Transverse colon (tissue), 4 donors: Measurements from ENCODE around the gene ZNF687. TPM values are rescaled to one million over a fixed set of nuclear protein-coding genes. Genes with fewer than 3 reads are reported as not detected.

Source experiments
- DNase-seq: peaks from one replicate; pipeline ENCODE4 v3.0.0-alpha.2; 2019
- H3K27ac ChIP-seq, 4 donors: fragments of 200-600 bp; sonication (generic); 2 replicates each; pipeline ENCODE4 v1.5.1; 2016 to 2018; ENCODE audit warnings: inconsistent platforms in 4 of 4
- H3K27me3 ChIP-seq: fragments of 200-600 bp; sonication (generic); 2 replicates; pipeline ENCODE4 v1.5.1; 2017; ENCODE audit warnings: inconsistent platforms
- H3K36me3 ChIP-seq, 4 donors: fragments of 200-600 bp; sonication (generic); 2 replicates each; pipeline ENCODE4 v1.5.1; 2017 to 2019; ENCODE audit warnings: inconsistent platforms in 4 of 4
- H3K4me1 ChIP-seq, 4 donors: fragments of 200-600 bp; sonication (generic); 2 replicates each; pipeline ENCODE4 v1.5.1; 2017 to 2020; ENCODE audit warnings: inconsistent platforms in 4 of 4
- H3K4me3 ChIP-seq, 4 donors: fragments of 200-600 bp; sonication (generic); 1 replicate in 1 of 4; 2 replicates in 3 of 4; pipeline versions ENCODE4 v1.5.1 to v1.6.1; 2017 to 2019; ENCODE audit warnings: inconsistent platforms in 4 of 4
- H3K9me3 ChIP-seq, 2 donors: fragments of 200-600 bp; sonication (generic); 2 replicates each; pipeline ENCODE4 v1.5.1; 2017 to 2019; ENCODE audit warnings: inconsistent platforms in 2 of 2
- CTCF ChIP-seq, 5 experiments: fragments of 200-600 bp in 3 of 5; fragments of 450-650 bp in 2 of 5; sonication (generic) in 3 of 5; IDR thresholded peaks; 1 replicate in 2 of 5; 2 replicates in 3 of 5; pipeline ENCODE4 v1.5.1; 2016 to 2017; ENCODE audit warnings: antibody characterized with exemption in 5 of 5, inconsistent platforms in 3 of 5, mild to moderate bottlenecking in 2 of 5, moderate library complexity in 1 of 5
- EP300 ChIP-seq: sonication (generic); formaldehyde crosslinking; IDR thresholded peaks from one replicate; pipeline ENCODE4 v1.6.1; 2017; ENCODE audit warnings: antibody characterized with exemption, low read depth
- POLR2A ChIP-seq: fragments of 450-650 bp; IDR thresholded peaks from one replicate; pipeline ENCODE4 v1.6.1; 2016; ENCODE audit warnings: antibody characterized with exemption, mild to moderate bottlenecking, moderate library complexity
- POLR2AphosphoS5 ChIP-seq, 3 donors: sonication (generic); formaldehyde crosslinking; IDR thresholded peaks; one replicate each; pipeline ENCODE4 v1.6.1; 2016; ENCODE audit warnings: antibody characterized with exemption in 3 of 3
- WGBS, 2 donors: methylation state at CpG; one replicate each; pipeline ENCODE4 v1.1.5; 2018; ENCODE audit warnings: low coverage in 1 of 2; 5-methylcytosine and 5-hydroxymethylcytosine counted together
- in situ Hi-C, 4 donors: fragments of 200-750 bp; cut with MboI; loops; one replicate each; pipeline versions ENCODE4 v1.15.0 to v1.15.1; 2017; ENCODE audit warnings: low sequenced_read_pairs in 3 of 4, low pct_ligation_motif_present in 1 of 4, low pct_unique_long_range_greater_than_20kb in 1 of 4
- intact Hi-C: fragments of 100-400 bp; cut with DNase I; formaldehyde crosslinking; loops from one replicate; pipeline ENCODE4 v1.15.1; 2023; ENCODE audit warnings: low total_unique reads
- total RNA-seq, 4 donors: library from RNA; depleted of rRNA; stranded (reverse); fragments of >200 nt; gene quantifications; one replicate each; pipeline ENCODE4 v1.1.0, GENCODE V29; 2016

Gene ZNF687
- total RNA-seq, result 10 to 100 TPM; 24.5 to 41.9 (median 31.5) TPM

GRCh38 chr1:151281969-151282882 lies at the start of gene ZNF687:
Gene ZNF687, plus strand, starts transcription at chr1:151282299. Its CDS starts 3,993 bp downstream, at chr1:151286292.
- Histone ChIP-seq H3K27ac (peak within 1 kb of the TSS; percentile 94 to 98 (median 98)), H3K36me3 (peaks cover 0 to 15% (median 5%) of the 10 kb centered on the region in 4 donors), H3K4me3 (peak within 1 kb of the TSS; percentile 65 to 92 (median 76)), H3K4me1 (peaks cover 5 to 21% (median 20%) of the 10 kb centered on the region in 4 donors), H3K27me3 (no peaks in the 10 kb centered on the region), H3K9me3 (no peaks in the 10 kb centered on the region)
- intact Hi-C loops, result no loop called here
- WGBS, 2 donors, result 0% methylated on average over 54 of the region's 74 CpGs; no CpG with 5 or more reads in 1 of the 2 donors
- in situ Hi-C loops, result no loop called here
- peak; percentile 100 for DNase-seq
- TF ChIP-seq EP300, result no peak
- TF ChIP-seq POLR2A, result peak; percentile 85
- TF ChIP-seq POLR2AphosphoS5 (IDR thresholded peaks at IDR 0.05), result peak; percentile 18 to 89 (median 46)

GRCh38 chr1:151235235-151235634 lies 46.9 kb upstream of the ZNF687 start:
- intact Hi-C loops (no loop called here), in situ Hi-C loops (no loop called here)
- peaks cover 0 to 89% (median 44%) of the 10 kb centered on the region in 4 donors for H3K36me3 ChIP-seq
- H3K4me1 ChIP-seq, result no peaks in the 10 kb centered on the region
- no peak overlapping the region for H3K4me3 ChIP-seq
- no peak for DNase-seq
- no peaks in the 10 kb centered on the region for H3K27me3 ChIP-seq
- no peaks in the 10 kb centered on the region for H3K9me3 ChIP-seq
- no peak for TF ChIP-seq EP300
- no peak for TF ChIP-seq POLR2A
- no peak for TF ChIP-seq CTCF (IDR thresholded peaks at IDR 0.05)
- TF ChIP-seq POLR2AphosphoS5 (IDR thresholded peaks at IDR 0.05), result no peak
- 47 to 81% methylated on average over 3 to 6 of the region's 6 CpGs for WGBS, 2 donors
- peak overlapping the region in 1 of 4 donors; percentile 0 for H3K27ac ChIP-seq

- Histone ChIP-seq H3K27ac (no peak overlapping the region), H3K27me3 (no peaks in the 10 kb centered on the region), H3K36me3 (peaks cover 0 to 96% (median 46%) of the 10 kb centered on the region in 4 donors), H3K4me3 (no peak overlapping the region), H3K4me1 (no peaks in the 10 kb centered on the region), H3K9me3 (no peaks in the 10 kb centered on the region)
- intact Hi-C loops, result no loop called here
- in situ Hi-C loops, result no loop called here
- WGBS, 2 donors, result 71 to 85% methylated on average over 2 to 4 of the region's 4 CpGs
- DNase-seq, result no peak
- TF ChIP-seq POLR2AphosphoS5 (IDR thresholded peaks at IDR 0.05) (no peak), POLR2A (no peak), EP300 (no peak), CTCF (IDR thresholded peaks at IDR 0.05) (no peak)
These were observed 44.2 kb upstream of the ZNF687 start for GRCh38 chr1:151237678-151238466.

- H3K9me3 ChIP-seq, result no peaks in the 10 kb centered on the region
- no peaks in the 10 kb centered on the region for H3K27me3 ChIP-seq
- H3K36me3 ChIP-seq, result peaks cover 0 to 98% (median 46%) of the 10 kb centered on the region in 4 donors
- H3K27ac ChIP-seq, result no peak overlapping the region
- H3K4me3 ChIP-seq, result no peak overlapping the region
- no peaks in the 10 kb centered on the region for H3K4me1 ChIP-seq
- in situ Hi-C loops, result no loop called here
- TF ChIP-seq EP300 (no peak), POLR2AphosphoS5 (IDR thresholded peaks at IDR 0.05) (no peak), POLR2A (no peak), CTCF (IDR thresholded peaks at IDR 0.05) (no peak)
- intact Hi-C loops, result no loop called here
- DNase-seq, result no peak
- 17 to 65% methylated on average over 1 of the region's 1 CpG for WGBS, 2 donors
These were observed 43.7 kb upstream of the ZNF687 start for GRCh38 chr1:151238467-151238739.
